GM23338 (cell line): ENCODE measurements around the gene ETFA. TPM values are rescaled to one million over a fixed set of nuclear protein-coding genes. Genes with fewer than 3 reads are reported as not detected.

Source experiments
- ATAC-seq: fragments of 200-7000 bp; cut with Tn5 transposase; 3 replicates; pipeline ENCODE4 v1.9.1; 2020
- DNase-seq: peaks from one replicate; pipeline ENCODE4 v3.0.0-alpha.2; 2015; ENCODE audit warnings: low spot score
- H2AFZ ChIP-seq: fragments of 200-600 bp; sonication (generic); 2 replicates; pipeline ENCODE4 v1.8.0; 2016; ENCODE audit warnings: antibody characterized with exemption, mild to moderate bottlenecking, moderate library complexity
- H3F3A ChIP-seq: fragments of 200-600 bp; sonication (generic); replicated peaks from 2 replicates; pipeline ENCODE4 v1.8.0; 2017; ENCODE audit warnings: antibody characterized with exemption, mixed run types, low read depth
- H3K27ac ChIP-seq: fragments of 200-600 bp; sonication (generic); 2 replicates; pipeline ENCODE4 v1.6.1; 2016; ENCODE audit warnings: low read depth
- H3K27me3 ChIP-seq: fragments of 200-600 bp; sonication (generic); 2 replicates; pipeline ENCODE4 v1.8.0; 2016; ENCODE audit warnings: mild to moderate bottlenecking, mixed run types, moderate library complexity; ENCODE audit not compliant: insufficient read depth
- H3K36me3 ChIP-seq: fragments of 200-600 bp; sonication (generic); 2 replicates; pipeline ENCODE4 v1.8.0; 2016; ENCODE audit warnings: mild to moderate bottlenecking; ENCODE audit not compliant: insufficient read depth
- H3K4me1 ChIP-seq: fragments of 200-600 bp; sonication (generic); 2 replicates; pipeline ENCODE4 v1.8.0; 2016; ENCODE audit warnings: mild to moderate bottlenecking, moderate library complexity; ENCODE audit not compliant: insufficient read depth
- H3K4me2 ChIP-seq: fragments of 200-600 bp; sonication (generic); 2 replicates; pipeline ENCODE4 v1.7.1; 2017; ENCODE audit warnings: mixed run types
- H3K4me3 ChIP-seq: fragments of 200-600 bp; sonication (generic); 2 replicates; pipeline ENCODE4 v1.6.1; 2016; ENCODE audit warnings: mixed run types
- H3K79me2 ChIP-seq: fragments of 200-600 bp; sonication (generic); replicated peaks from 2 replicates; pipeline ENCODE4 v1.8.0; 2017; ENCODE audit warnings: mild to moderate bottlenecking; ENCODE audit not compliant: insufficient read depth
- H3K9me2 ChIP-seq: fragments of 200-600 bp; sonication (generic); 2 replicates; pipeline ENCODE4 v1.8.0; 2017; ENCODE audit not compliant: insufficient read depth
- H4K20me1 ChIP-seq: fragments of 200-600 bp; sonication (generic); replicated peaks from 2 replicates; pipeline ENCODE4 v1.8.0; 2017; ENCODE audit warnings: mild to moderate bottlenecking; ENCODE audit not compliant: insufficient read depth
- H3K27ac Mint-ChIP-seq: 2 replicates; pipeline ENCODE4 v1.8.0; 2020; ENCODE audit warnings: inconsistent platforms, mild to moderate bottlenecking, moderate library complexity, mixed read lengths
- H3K27me3 Mint-ChIP-seq: 3 replicates; pipeline ENCODE4 v1.8.0; 2022; ENCODE audit warnings: low read depth, mild to moderate bottlenecking, moderate library complexity, mixed read lengths, inconsistent platforms; ENCODE audit not compliant: insufficient read depth, poor library complexity
- H3K36me3 Mint-ChIP-seq: 3 replicates; pipeline ENCODE4 v1.8.0; 2021; ENCODE audit warnings: low read depth, mild to moderate bottlenecking, inconsistent platforms, moderate library complexity, mixed read lengths
- H3K4me1 Mint-ChIP-seq: 3 replicates; pipeline ENCODE4 v1.8.0; 2020; ENCODE audit warnings: mild to moderate bottlenecking, inconsistent platforms, mixed read lengths
- H3K4me3 Mint-ChIP-seq: 3 replicates; pipeline ENCODE4 v1.8.0; 2021; ENCODE audit warnings: moderate library complexity, mild to moderate bottlenecking, inconsistent platforms, mixed read lengths
- H3K9me3 Mint-ChIP-seq: 3 replicates; pipeline ENCODE4 v1.8.0; 2020; ENCODE audit warnings: moderate library complexity, mild to moderate bottlenecking, inconsistent platforms, mixed read lengths
- CREB1 ChIP-seq: fragments of 250-450 bp; sonication (Bioruptor Pico); IDR thresholded peaks from 2 replicates; pipeline ENCODE4 v1.5.0; 2020; ENCODE audit warnings: low read depth, mild to moderate bottlenecking, moderate library complexity
- CTCF ChIP-seq, 2 experiments: fragments of 200-600 bp in 1 of 2; sonication (generic) in 1 of 2; conservative IDR thresholded peaks; 2 replicates each; pipeline versions ENCODE4 v1.5.1 to v1.6.1; 2016 to 2017; ENCODE audit warnings: antibody characterized with exemption in 2 of 2, low read depth in 2 of 2, mild to moderate bottlenecking in 2 of 2, moderate library complexity in 1 of 2
- EZH2 ChIP-seq: fragments of 200-600 bp; sonication (generic); IDR thresholded peaks from one replicate; pipeline ENCODE4 v1.8.0; 2017; ENCODE audit warnings: antibody characterized with exemption, mild to moderate bottlenecking, low read depth; ENCODE audit not compliant: unreplicated experiment
- EZH2phosphoT487 ChIP-seq: fragments of 200-600 bp; sonication (generic); IDR thresholded peaks from one replicate; pipeline ENCODE4 v1.8.1; 2018; ENCODE audit warnings: antibody characterized with exemption; ENCODE audit not compliant: unreplicated experiment
- JUNB ChIP-seq: IDR thresholded peaks from one replicate; pipeline ENCODE4 v1.6.1; 2016; ENCODE audit warnings: antibody characterized with exemption; ENCODE audit not compliant: unreplicated experiment
- NANOG ChIP-seq: IDR thresholded peaks from 2 replicates; pipeline ENCODE4 v1.6.1; 2016; ENCODE audit warnings: antibody characterized with exemption, borderline replicate concordance
- POLR2AphosphoS5 ChIP-seq: IDR thresholded peaks from 2 replicates; pipeline ENCODE4 v1.6.1; 2016; ENCODE audit warnings: antibody characterized with exemption, low read depth
- REST ChIP-seq: IDR thresholded peaks from one replicate; pipeline ENCODE4 v1.6.1; 2018; ENCODE audit warnings: antibody characterized with exemption; ENCODE audit not compliant: unreplicated experiment
- STAT1 ChIP-seq: IDR thresholded peaks from one replicate; pipeline ENCODE4 v1.6.1; 2016; ENCODE audit warnings: antibody characterized with exemption; ENCODE audit not compliant: unreplicated experiment
- ZNF114 ChIP-seq: fragments of 250-450 bp; sonication (Bioruptor Pico); IDR thresholded peaks from 2 replicates; pipeline ENCODE4 v1.5.0; 2020; ENCODE audit warnings: mild to moderate bottlenecking, moderate library complexity
- ZNF331 ChIP-seq: fragments of 250-450 bp; sonication (Bioruptor Pico); IDR thresholded peaks from 2 replicates; pipeline ENCODE4 v1.5.0; 2020; ENCODE audit warnings: low read depth, mild to moderate bottlenecking, moderate library complexity
- ZNF462 ChIP-seq: fragments of 250-450 bp; sonication (Bioruptor Pico); IDR thresholded peaks from 2 replicates; pipeline ENCODE4 v1.5.0; 2020; ENCODE audit warnings: mild to moderate bottlenecking, moderate library complexity
- polyA plus RNA-seq: library from polyadenylated mRNA; unstranded; fragments of >200 nt; fragmentation: Nextera tagmentation; extraction: Ambion mirVana; gene quantifications from 2 replicates; pipeline ENCODE4 v1.2.1, GENCODE V29; 2016
- total RNA-seq: library from RNA; depleted of rRNA; stranded (reverse); fragments of >200 nt; shearing (Covaris generic); gene quantifications from 2 replicates; pipeline ENCODE4 v1.2.3, GENCODE V29; 2014
- TF ChIP-seq, protein P1 (sequence below): IDR thresholded peaks from 2 replicates; pipeline ENCODE4 v1.6.1; 2016; ENCODE audit warnings: antibody characterized with exemption

Gene ETFA
- total and polyA plus RNA-seq, 2 experiments from 2014 or later, result 52.9 to 69.1 TPM

DNA sequence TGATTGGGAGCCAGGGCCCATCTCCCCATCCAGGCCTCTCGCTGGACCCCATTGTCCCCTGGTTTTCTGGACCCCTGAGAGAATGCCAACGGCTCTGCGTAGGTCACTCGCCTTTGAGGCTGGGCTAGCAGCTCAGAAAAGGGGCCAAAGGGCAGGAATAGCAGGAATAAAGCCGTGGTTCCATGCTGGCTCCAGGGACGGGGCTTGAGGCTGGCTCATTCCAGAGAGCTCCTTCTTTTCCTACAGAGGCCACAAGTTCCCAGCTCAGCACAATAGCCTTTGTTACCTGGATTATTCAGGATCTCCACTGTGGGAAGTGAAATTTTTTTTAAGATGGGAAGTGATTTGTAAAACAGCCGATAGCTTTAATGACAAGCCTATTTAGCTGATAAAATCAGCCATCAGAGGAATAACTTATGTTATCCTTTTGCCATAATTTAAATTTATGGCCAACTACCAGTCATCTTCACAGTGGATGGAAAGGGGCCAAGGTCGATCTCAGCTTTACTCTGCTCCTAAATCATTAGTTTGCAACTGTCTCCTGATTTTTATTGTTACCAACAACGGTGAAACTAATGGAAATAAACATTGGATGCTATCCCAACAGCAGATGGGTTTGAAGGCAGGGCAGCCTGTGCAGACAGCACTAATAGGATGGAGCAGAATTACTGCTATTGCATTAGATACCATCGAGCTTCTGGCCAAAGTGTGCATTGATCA, 127.2 kb downstream of the ETFA start:
- DNase-seq (no peak), ATAC-seq (peak; percentile 17; the same call in 1 of the 3 replicates)
- Histone ChIP-seq H2AFZ (no peak overlapping the region), H3K36me3 (no peaks in the 10 kb centered on the region), H3K79me2 (no peaks in the 10 kb centered on the region), H3K27ac (no peak overlapping the region), H3K4me2 (no peak overlapping the region), H3K4me3 (no peak overlapping the region), H4K20me1 (no peaks in the 10 kb centered on the region), H3F3A (no peaks in the 10 kb centered on the region), H3K27me3 (no peaks in the 10 kb centered on the region), H3K9me2 (no peaks in the 10 kb centered on the region), H3K4me1 (no peaks in the 10 kb centered on the region)
- peaks cover 3% of the 10 kb centered on the region; the same call in 2 of the 3 replicates for H3K4me1 Mint-ChIP-seq
- no peak overlapping the region for H3K27ac Mint-ChIP-seq
- TF ChIP-seq ZNF462 (CRISPR knock-in tag), result no peak
- no peak for TF ChIP-seq ZNF331 (CRISPR knock-in tag)
- no peak for TF ChIP-seq EZH2phosphoT487
- no peak for TF ChIP-seq CREB1 (CRISPR knock-in tag)
- no peak for TF ChIP-seq CTCF (conservative IDR thresholded peaks at IDR 0.05; ENCODE audit: low read depth in 2 of 2)
- TF ChIP-seq REST, result no peak
- no peak for TF ChIP-seq JUNB
- TF ChIP-seq NANOG, result no peak
- TF ChIP-seq ZNF114 (CRISPR knock-in tag), result no peak
- no peak for TF ChIP-seq POLR2AphosphoS5
- TF ChIP-seq EZH2, result no peak
- no peak for TF ChIP-seq STAT1
- TF ChIP-seq, protein P1, sequence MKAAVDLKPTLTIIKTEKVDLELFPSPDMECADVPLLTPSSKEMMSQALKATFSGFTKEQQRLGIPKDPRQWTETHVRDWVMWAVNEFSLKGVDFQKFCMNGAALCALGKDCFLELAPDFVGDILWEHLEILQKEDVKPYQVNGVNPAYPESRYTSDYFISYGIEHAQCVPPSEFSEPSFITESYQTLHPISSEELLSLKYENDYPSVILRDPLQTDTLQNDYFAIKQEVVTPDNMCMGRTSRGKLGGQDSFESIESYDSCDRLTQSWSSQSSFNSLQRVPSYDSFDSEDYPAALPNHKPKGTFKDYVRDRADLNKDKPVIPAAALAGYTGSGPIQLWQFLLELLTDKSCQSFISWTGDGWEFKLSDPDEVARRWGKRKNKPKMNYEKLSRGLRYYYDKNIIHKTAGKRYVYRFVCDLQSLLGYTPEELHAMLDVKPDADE, result no peak
- no peaks in the 10 kb centered on the region for H3K36me3 Mint-ChIP-seq
- peaks cover 2% of the 10 kb centered on the region; the same call in 1 of the 3 replicates for H3K9me3 Mint-ChIP-seq
- H3K4me3 Mint-ChIP-seq, result no peak overlapping the region
- peaks cover 9% of the 10 kb centered on the region for H3K27me3 Mint-ChIP-seq
